GM12874 (cell line): ENCODE measurements around the gene CBX6.

Experiments used
- CTCF ChIP-seq: IDR thresholded peaks from 2 replicates; pipeline ENCODE4 v1.5.1; 2011; ENCODE audit warnings: low read depth, mild to moderate bottlenecking, control low read depth, low read length, moderate library complexity; ENCODE audit not compliant: insufficient read depth

CBX6 gene

GRCh38 chr22:38881464-38881871, 9.5 kb upstream of the CBX6 start:
- TF ChIP-seq CTCF: no peak

GRCh38 chr22:38879961-38880360, 7.9 kb upstream of the CBX6 start:
- TF ChIP-seq CTCF: no peak

- TF ChIP-seq CTCF: no peak
Measured at GRCh38 chr22:38879108-38879729, 7.2 kb upstream of the CBX6 start.

- TF ChIP-seq CTCF: no peak
Measured at GRCh38 chr22:38878001-38878400, 6.0 kb upstream of the CBX6 start.

GRCh38 chr22:38874529-38875222, 2.7 kb upstream of the CBX6 start:
- no peak for TF ChIP-seq CTCF

- TF ChIP-seq CTCF: no peak
Measured at GRCh38 chr22:38873469-38874411, 1.7 kb upstream of the CBX6 start.

GRCh38 chr22:38872831-38873248, 824 bp upstream of the CBX6 start:
- TF ChIP-seq CTCF: no peak
